Neuronal stem cell (in vitro differentiated cells): Measurements from ENCODE around the gene CALHM2.
"Not testable (repeated sequence)": the region's sequence is repeated elsewhere in the genome, so short reads cannot be mapped to it uniquely, and the experiment has no call there.

ENCODE experiments used
- DNase-seq: peaks from one replicate; pipeline ENCODE4 v3.0.0-alpha.2; 2013; ENCODE audit warnings: low spot score
- H2AFZ ChIP-seq: one replicate; pipeline ENCODE4 v1.6.1; 2013; ENCODE audit warnings: mild to moderate bottlenecking, low read length, inconsistent platforms
- H2AK5ac ChIP-seq: 2 replicates; pipeline ENCODE4 v1.6.1; 2013; ENCODE audit warnings: low read depth, mild to moderate bottlenecking, inconsistent platforms, low read length, moderate library complexity, mixed read lengths
- H2BK120ac ChIP-seq: 2 replicates; pipeline ENCODE4 v1.6.1; 2013; ENCODE audit warnings: low read depth, mild to moderate bottlenecking, inconsistent platforms, low read length, moderate library complexity, mixed read lengths
- H2BK12ac ChIP-seq: one replicate; pipeline ENCODE4 v1.6.1; 2013; ENCODE audit warnings: low read length, inconsistent platforms
- H2BK15ac ChIP-seq: 2 replicates; pipeline ENCODE4 v1.6.1; 2013; ENCODE audit warnings: mild to moderate bottlenecking, low read length, inconsistent platforms, mixed read lengths
- H2BK5ac ChIP-seq: one replicate; pipeline ENCODE4 v1.6.1; 2013; ENCODE audit warnings: inconsistent platforms, mild to moderate bottlenecking, low read length, moderate library complexity
- H3K14ac ChIP-seq: one replicate; pipeline ENCODE4 v1.6.1; 2013; ENCODE audit warnings: low read length, inconsistent platforms
- H3K18ac ChIP-seq: 2 replicates; pipeline ENCODE4 v1.6.1; 2013; ENCODE audit warnings: low read length, inconsistent platforms
- H3K23ac ChIP-seq: 2 replicates; pipeline ENCODE4 v1.6.1; 2013; ENCODE audit warnings: low read depth, mild to moderate bottlenecking, mixed read lengths, low read length, inconsistent platforms; ENCODE audit not compliant: poor library complexity
- H3K27ac ChIP-seq: replicated peaks from 3 replicates; pipeline ENCODE4 v1.5.1; 2013; ENCODE audit warnings: low read length, inconsistent platforms
- H3K27me3 ChIP-seq, 3 experiments: 2 replicates each; pipeline ENCODE4 v1.6.1; 2013; ENCODE audit warnings: low read length in 3 of 3, mild to moderate bottlenecking in 2 of 3, inconsistent platforms in 1 of 3, low read depth in 1 of 3, mixed read lengths in 1 of 3, moderate library complexity in 1 of 3; ENCODE audit not compliant: control insufficient read depth in 3 of 3, insufficient read depth in 3 of 3
- H3K36me3 ChIP-seq, 2 donors: replicated peaks in 1 of 2; 2 replicates each; pipeline ENCODE4 v1.6.1; 2013; ENCODE audit warnings: low read length in 2 of 2; ENCODE audit not compliant: control insufficient read depth in 2 of 2, insufficient read depth in 2 of 2
- H3K4ac ChIP-seq: 2 replicates; pipeline ENCODE4 v1.6.1; 2013; ENCODE audit warnings: inconsistent platforms, mild to moderate bottlenecking, low read length, moderate library complexity
- H3K4me1 ChIP-seq, 2 donors: 1 replicate in 1 of 2; 2 replicates in 1 of 2; pipeline ENCODE4 v1.6.1; 2013; ENCODE audit warnings: low read length in 2 of 2, low read depth in 1 of 2; ENCODE audit not compliant: control insufficient read depth in 2 of 2, insufficient read depth in 1 of 2
- H3K4me2 ChIP-seq: one replicate; pipeline ENCODE4 v1.6.1; 2013; ENCODE audit warnings: mild to moderate bottlenecking, low read length, inconsistent platforms; ENCODE audit not compliant: insufficient read depth, poor library complexity, severe bottlenecking
- H3K4me3 ChIP-seq, 2 donors: 2 replicates each; pipeline ENCODE4 v1.5.1; 2013; ENCODE audit warnings: low read length in 2 of 2, mild to moderate bottlenecking in 2 of 2, inconsistent platforms in 1 of 2, moderate library complexity in 1 of 2
- H3K79me1 ChIP-seq: one replicate; pipeline ENCODE4 v1.6.1; 2013; ENCODE audit warnings: low read depth, mild to moderate bottlenecking, inconsistent platforms, low read length, moderate library complexity
- H3K9ac ChIP-seq: one replicate; pipeline ENCODE4 v1.6.1; 2013; ENCODE audit warnings: mild to moderate bottlenecking, low read depth, low read length, inconsistent platforms; ENCODE audit not compliant: poor library complexity
- H3K9me3 ChIP-seq, 2 donors: replicated peaks in 1 of 2; 2 replicates each; pipeline versions ENCODE3 to v1.6.1; 2013; ENCODE audit warnings: low read length in 2 of 2, mild to moderate bottlenecking in 2 of 2, inconsistent platforms in 1 of 2, low read depth in 1 of 2, mixed read lengths in 1 of 2, moderate library complexity in 1 of 2; ENCODE audit not compliant: control insufficient read depth in 2 of 2, insufficient read depth in 1 of 2
- H4K8ac ChIP-seq: one replicate; pipeline ENCODE4 v1.6.1; 2013; ENCODE audit warnings: low read depth, mild to moderate bottlenecking, inconsistent platforms, low read length, moderate library complexity
- H4K91ac ChIP-seq: one replicate; pipeline ENCODE4 v1.6.1; 2013; ENCODE audit warnings: low read length, low read depth, mild to moderate bottlenecking, inconsistent platforms; ENCODE audit not compliant: poor library complexity
- WGBS, 2 donors: extraction: QIAGEN DNeasy Blood & Tissue Kit; methylation state at CpG; one replicate each; pipeline ENCODE4 v1.1.7; 2013; ENCODE audit warnings: missing lambda C conversion rate in 2 of 2, mixed read lengths in 1 of 2; ENCODE audit not compliant: insufficient read length in 2 of 2, insufficient replicate concordance in 1 of 2; ENCODE audit errors: extremely low coverage in 2 of 2; 5-methylcytosine and 5-hydroxymethylcytosine counted together

The CALHM2 gene

GRCh38 chr10:103491729-103492364 is 39.7 kb upstream of the CALHM2 start:
- no peak overlapping the region for H2BK120ac ChIP-seq
- no peak overlapping the region for H2AK5ac ChIP-seq
- H2BK12ac ChIP-seq = no peak overlapping the region
- 100% methylated on average over 1 of the region's 7 CpGs; no CpG with 5 or more reads in 1 of the 2 donors for WGBS, 2 donors
- H3K4me2 ChIP-seq = no peak overlapping the region
- H3K18ac ChIP-seq = no peak overlapping the region
- no peak overlapping the region for H3K27ac ChIP-seq
- no peak overlapping the region for H2BK15ac ChIP-seq
- no peaks in the 10 kb centered on the region for H3K79me1 ChIP-seq
- H3K4ac ChIP-seq = no peak overlapping the region
- no peak overlapping the region for H3K23ac ChIP-seq
- no peak overlapping the region for H3K14ac ChIP-seq
- no peak overlapping the region for H2BK5ac ChIP-seq
- H4K8ac ChIP-seq = no peak overlapping the region
- peak overlapping the region; percentile 11 for H2AFZ ChIP-seq
- no peaks in the 10 kb centered on the region for H3K9me3 ChIP-seq
- H4K91ac ChIP-seq = no peak overlapping the region
- H3K4me1 ChIP-seq = peaks cover 10 to 15% of the 10 kb centered on the region in 2 donors
- no peaks in the 10 kb centered on the region for H3K36me3 ChIP-seq
- DNase-seq = no peak
- peaks cover 5 to 52% (median 25%) of the 10 kb centered on the region in 3 experiments for H3K27me3 ChIP-seq
- no peak overlapping the region for H3K4me3 ChIP-seq
- H3K9ac ChIP-seq = no peak overlapping the region

GRCh38 chr10:103490986-103491314 is 38.8 kb upstream of the CALHM2 start:
- H2BK120ac ChIP-seq = no peak overlapping the region
- H3K4me1 ChIP-seq = peaks cover 10 to 15% of the 10 kb centered on the region in 2 donors
- H3K4me2 ChIP-seq = no peak overlapping the region
- no peaks in the 10 kb centered on the region for H3K9me3 ChIP-seq
- H3K23ac ChIP-seq = no peak overlapping the region
- no peak overlapping the region for H4K8ac ChIP-seq
- DNase-seq = no peak
- H3K9ac ChIP-seq = no peak overlapping the region
- no peaks in the 10 kb centered on the region for H3K79me1 ChIP-seq
- no peak overlapping the region for H2BK5ac ChIP-seq
- H4K91ac ChIP-seq = no peak overlapping the region
- no peak overlapping the region for H3K18ac ChIP-seq
- no peaks in the 10 kb centered on the region for H3K36me3 ChIP-seq
- H2AFZ ChIP-seq = no peak overlapping the region
- no peak overlapping the region for H2BK15ac ChIP-seq
- H3K14ac ChIP-seq = no peak overlapping the region
- no peak overlapping the region for H2BK12ac ChIP-seq
- no peak overlapping the region for H2AK5ac ChIP-seq
- WGBS, 2 donors = no CpG with 5 or more reads among the region's 1 CpG
- H3K27ac ChIP-seq = no peak overlapping the region
- no peak overlapping the region for H3K4me3 ChIP-seq
- H3K27me3 ChIP-seq = peaks cover 5 to 44% (median 25%) of the 10 kb centered on the region in 3 experiments
- no peak overlapping the region for H3K4ac ChIP-seq

- Histone ChIP-seq H3K4me2 (no peak overlapping the region), H3K9me3 (no peaks in the 10 kb centered on the region), H3K18ac (no peak overlapping the region), H4K8ac (no peak overlapping the region), H3K79me1 (no peaks in the 10 kb centered on the region), H3K27ac (no peak overlapping the region), H2BK12ac (no peak overlapping the region), H2AK5ac (no peak overlapping the region), H3K36me3 (no peaks in the 10 kb centered on the region), H3K27me3 (peaks cover 0 to 16% (median 0%) of the 10 kb centered on the region in 3 experiments), H3K9ac (no peak overlapping the region), H3K23ac (no peak overlapping the region), H2BK5ac (no peak overlapping the region), H3K4me3 (no peak overlapping the region), H2AFZ (no peak overlapping the region), H4K91ac (no peak overlapping the region), H3K4ac (no peak overlapping the region), H3K14ac (no peak overlapping the region), H3K4me1 (peaks cover 2 to 6% of the 10 kb centered on the region in 2 donors), H2BK15ac (no peak overlapping the region), H2BK120ac (no peak overlapping the region)
- no peak for DNase-seq
- no CpG with 5 or more reads among the region's 2 CpGs for WGBS, 2 donors
These were observed 35.2 kb upstream of the CALHM2 start for GRCh38 chr10:103487410-103487708.

GRCh38 chr10:103486635-103487409 is 34.7 kb upstream of the CALHM2 start:
- not testable (repeated sequence) for H2AK5ac ChIP-seq, H3K27ac ChIP-seq, H3K14ac ChIP-seq, H3K9me3 ChIP-seq, H3K4me1 ChIP-seq, H3K4me2 ChIP-seq, H3K4me3 ChIP-seq, H3K36me3 ChIP-seq, H4K91ac ChIP-seq, H3K4ac ChIP-seq, H2BK12ac ChIP-seq, DNase-seq, H2BK15ac ChIP-seq, H2BK5ac ChIP-seq, H3K9ac ChIP-seq, H3K18ac ChIP-seq, H2AFZ ChIP-seq, H4K8ac ChIP-seq, H3K79me1 ChIP-seq, H3K23ac ChIP-seq, H2BK120ac ChIP-seq
- no CpG with 5 or more reads among the region's 8 CpGs for WGBS, 2 donors
- H3K27me3 ChIP-seq = peaks cover 0 to 16% (median 0%) of the 10 kb centered on the region in 3 experiments
